NCI-H748 treated with DMSO at 0.1 percent for 48 hours (cell line): ENCODE results near the gene PNMA6E.

ENCODE experiments used
- DNase-seq: peaks from one replicate; lab custom pipeline; 2025; lab: John Stamatoyannopoulos, UW

Gene PNMA6E

DNA sequence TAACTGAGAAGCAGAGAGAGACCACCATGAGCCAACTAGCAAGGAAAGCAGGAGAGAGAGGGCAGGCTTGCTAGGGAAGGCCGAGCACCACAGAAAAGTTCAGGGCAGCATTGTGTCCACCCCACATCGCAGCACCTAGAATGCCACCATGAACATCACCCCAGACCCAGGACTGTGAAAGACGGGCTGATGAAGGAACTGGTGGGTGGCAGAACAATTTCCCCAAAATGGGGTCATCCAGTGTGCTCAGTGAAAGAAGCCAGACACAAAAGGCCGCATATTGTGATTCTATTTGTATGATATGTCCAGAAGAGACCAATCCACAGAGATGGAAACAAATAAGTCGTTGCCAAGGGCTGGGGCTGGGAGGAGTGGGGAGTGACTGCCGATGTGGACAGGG, 16.8 kb downstream of the PNMA6E start:
- no peak for DNase-seq

- no peak for DNase-seq
These were observed 18.3 kb downstream of the PNMA6E start for GRCh38 chrX:153382563-153383482.

GRCh38 chrX:153381684-153382532, 19.2 kb downstream of the PNMA6E start:
- DNase-seq, result peak; percentile 52

- no peak for DNase-seq
These were observed 20.5 kb downstream of the PNMA6E start for GRCh38 chrX:153380691-153381090.

DNA sequence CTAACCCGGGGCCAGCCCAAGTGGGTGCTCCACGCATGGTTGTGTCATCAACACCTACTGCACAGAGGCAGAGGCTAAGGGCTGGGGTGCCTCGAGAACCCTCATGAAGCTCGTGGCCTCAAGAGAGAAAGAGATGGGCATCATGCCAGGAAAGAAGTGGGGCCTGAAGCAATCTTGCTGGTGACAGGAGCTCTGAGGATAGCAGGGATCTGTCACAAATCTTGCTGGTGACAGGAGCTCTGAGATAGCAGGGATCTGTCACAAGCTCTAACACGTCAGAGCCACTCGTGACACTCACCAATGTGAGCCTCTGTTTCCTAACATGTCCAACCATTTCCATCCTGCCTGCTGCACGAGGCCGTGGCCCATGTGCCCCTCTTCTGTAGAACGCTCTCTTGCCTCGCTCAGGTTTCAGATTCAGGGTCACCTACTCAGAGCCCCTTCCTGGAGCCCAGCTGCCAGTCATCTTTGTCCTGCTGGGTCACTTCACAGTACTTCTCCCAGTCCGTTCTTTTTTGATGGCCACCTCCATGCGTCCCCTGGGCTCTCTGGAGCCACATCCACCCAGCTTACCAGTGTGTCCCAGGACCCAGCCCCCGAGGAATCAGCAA, 21.1 kb downstream of the PNMA6E start:
- DNase-seq, result no peak

GRCh38 chrX:153379508-153379907, 21.6 kb downstream of the PNMA6E start:
- no peak for DNase-seq

DNA sequence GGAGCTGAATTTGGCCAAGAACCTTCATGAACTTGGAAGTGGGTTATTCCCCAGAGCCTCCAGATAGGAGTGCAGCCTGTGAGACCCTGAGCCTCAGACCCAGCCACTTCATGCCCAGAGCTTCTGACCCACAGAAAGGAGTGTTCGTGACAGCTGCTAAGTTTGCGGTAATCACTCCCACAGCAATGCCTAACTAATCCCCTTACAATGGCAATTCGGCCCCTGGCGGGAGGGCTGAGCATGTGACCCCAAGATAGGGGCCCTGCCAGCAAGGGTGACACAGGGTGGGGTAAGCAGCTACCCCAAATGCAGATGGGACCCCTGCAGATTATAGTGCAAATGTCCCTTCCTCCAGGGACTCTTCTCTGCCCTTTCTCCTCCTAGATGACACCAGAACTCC, 22.5 kb downstream of the PNMA6E start:
- DNase-seq, result no peak

GRCh38 chrX:153377727-153378126, 23.4 kb downstream of the PNMA6E start:
- no peak for DNase-seq

- DNase-seq, result no peak
These were observed 25.6 kb downstream of the PNMA6E start for GRCh38 chrX:153375571-153375970.

DNA sequence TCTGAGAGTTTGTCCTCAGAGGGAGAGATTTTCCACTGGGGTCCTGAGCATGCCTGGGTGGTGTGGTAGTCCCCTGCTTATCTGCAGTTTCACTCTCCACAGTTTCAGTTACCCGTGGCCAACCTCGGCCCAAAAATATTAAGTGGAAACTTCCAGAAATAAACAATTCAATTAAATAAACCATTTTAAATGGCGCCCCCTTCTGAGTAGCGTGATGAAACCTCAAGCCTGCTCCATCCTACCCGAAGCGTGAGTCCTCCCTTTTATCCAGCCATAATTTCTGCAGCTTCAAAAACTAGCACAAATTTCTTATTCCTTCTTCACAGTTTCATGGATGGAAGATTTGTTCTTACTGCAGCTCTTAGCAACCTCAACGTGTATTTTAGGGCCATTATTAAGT, 26.7 kb downstream of the PNMA6E start:
- DNase-seq, result no peak

DNA sequence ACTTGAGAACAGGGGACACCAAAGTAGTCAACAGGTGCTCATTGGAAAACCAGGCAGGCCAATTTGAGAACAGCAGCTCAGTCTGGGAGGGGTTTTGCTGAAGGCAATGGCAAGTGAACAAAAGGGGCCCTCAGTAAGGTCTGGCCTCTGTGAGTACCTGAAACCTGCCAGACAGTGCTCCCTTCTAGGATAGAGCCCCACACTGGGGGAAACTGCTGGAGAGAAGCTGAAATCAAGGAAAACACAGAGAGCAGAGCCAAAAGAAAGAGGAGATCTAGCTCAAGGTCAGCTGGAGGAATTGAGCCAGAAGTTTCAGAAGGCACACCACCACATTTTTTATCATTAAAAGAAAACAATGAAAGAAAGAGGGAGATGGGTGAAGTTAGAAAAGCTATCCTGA, 28.2 kb downstream of the PNMA6E start:
- DNase-seq, result no peak

DNA sequence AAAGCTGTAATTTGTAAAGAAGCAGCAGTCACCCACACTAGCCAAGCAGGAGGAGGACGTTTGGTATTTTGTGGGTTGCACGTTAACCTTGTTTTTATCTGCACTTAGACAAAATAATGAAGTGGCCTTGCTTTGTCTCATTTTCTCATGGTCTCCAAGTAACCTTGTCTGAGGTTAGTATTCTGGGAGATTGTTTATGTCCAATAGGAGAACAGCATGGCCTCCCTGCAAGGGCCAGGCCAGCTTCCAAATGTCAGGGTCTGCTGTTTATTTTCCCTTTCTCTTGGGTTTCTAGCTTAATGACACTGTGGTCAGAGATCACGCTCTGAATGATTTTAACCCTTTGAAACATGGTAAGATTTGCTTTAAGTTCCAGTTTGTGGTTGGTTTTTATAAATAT, 29.9 kb downstream of the PNMA6E start:
- no peak for DNase-seq

DNA sequence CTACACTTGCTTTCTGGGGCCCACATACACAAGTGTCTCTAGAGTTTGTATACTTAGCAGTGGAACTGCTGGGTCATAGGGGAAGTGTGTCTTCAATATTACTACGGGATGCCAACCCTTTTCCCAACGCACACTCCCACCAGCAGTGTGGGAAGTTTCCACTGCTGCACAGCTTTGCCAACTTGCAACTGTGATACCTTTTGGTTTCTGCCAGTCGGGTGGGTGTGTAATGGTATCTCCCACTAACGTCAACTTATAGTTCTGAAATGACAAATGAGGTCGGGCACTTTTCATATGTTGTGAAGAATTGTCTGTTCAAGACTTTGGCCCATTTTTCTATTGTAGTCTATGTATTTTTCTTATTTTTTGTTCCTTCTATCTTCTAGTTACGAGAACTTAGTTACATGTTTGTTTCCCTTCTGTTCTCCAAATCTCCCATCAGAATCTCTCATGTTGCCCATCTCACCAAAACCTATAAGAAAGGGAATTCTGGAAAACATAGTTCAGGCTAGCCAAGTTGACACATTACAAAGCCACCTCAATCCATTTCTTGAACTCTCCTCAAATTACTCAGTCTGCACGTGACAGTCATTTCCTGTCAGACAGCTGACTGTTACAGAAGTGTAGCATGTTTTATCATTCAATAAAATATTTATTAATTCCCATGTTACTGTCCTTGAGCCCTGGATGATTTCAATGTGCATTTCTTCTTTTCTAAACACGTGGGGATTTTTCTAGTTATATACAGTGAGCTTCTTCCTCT, 30.7 kb downstream of the PNMA6E start:
- no peak for DNase-seq

GRCh38 chrX:153366878-153367538, 34.1 kb downstream of the PNMA6E start:
- DNase-seq, result no peak

GRCh38 chrX:153366119-153366518, 35.0 kb downstream of the PNMA6E start:
- no peak for DNase-seq

GRCh38 chrX:153365670-153366069, 35.5 kb downstream of the PNMA6E start:
- no peak for DNase-seq

DNA sequence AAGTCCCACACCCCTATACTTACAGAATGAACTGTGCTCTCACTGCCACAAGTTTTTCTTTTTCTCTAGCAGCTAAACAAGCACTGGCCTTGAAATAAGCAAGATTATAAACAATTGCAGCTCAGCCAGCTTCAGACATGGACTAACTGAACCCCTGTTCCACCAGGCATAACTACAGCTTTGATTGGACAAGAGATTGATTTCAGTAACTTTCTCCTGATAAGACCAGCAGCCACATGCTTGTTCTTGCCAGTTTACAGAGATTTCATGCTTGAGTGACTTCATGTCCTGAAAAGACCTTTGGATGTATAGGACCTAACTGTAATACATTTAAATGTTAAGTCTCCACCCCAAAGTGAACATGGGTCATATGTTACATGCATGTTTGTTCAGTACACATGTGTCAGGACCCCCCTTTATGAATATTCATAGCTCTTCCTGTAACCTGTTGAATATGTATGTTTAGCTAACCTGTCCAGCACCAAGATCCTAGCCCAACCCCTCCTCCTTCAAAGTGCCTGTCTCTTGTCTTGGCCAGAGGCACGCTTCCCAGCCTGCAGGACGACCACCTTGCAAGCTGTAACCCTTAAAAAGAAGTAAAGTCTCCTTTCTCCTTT, 39.3 kb downstream of the PNMA6E start:
- no peak for DNase-seq

GRCh38 chrX:153357877-153358276, 43.3 kb downstream of the PNMA6E start:
- DNase-seq, result no peak

- no peak for DNase-seq
These were observed 47.7 kb downstream of the PNMA6E start for GRCh38 chrX:153353416-153353815.

DNA sequence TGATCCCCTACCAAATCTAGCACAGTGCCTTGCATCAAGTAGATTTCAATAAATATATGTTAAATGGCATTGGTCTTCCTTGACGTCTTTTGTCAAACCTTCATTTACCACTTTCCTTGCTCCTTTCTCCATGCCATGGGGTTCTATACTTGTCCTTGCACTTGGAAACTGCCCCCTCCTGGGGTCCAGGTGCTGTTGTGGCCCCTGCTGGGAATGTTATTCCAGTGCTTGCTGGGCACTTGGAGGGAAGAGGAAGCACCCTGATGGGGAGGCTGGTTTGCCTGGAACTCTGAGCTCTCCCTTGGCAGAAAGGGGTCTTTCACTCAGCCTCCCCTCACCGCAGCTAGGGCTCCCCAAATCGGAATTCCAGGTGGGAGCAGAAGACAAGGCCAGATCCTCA, 48.3 kb downstream of the PNMA6E start:
- no peak for DNase-seq

- DNase-seq, result no peak
These were observed 49.2 kb downstream of the PNMA6E start for GRCh38 chrX:153351981-153352380.
